Right lobe of liver (tissue), 6 donors: ENCODE measurements around the gene KCNS1. TPM values are rescaled to one million over a fixed set of nuclear protein-coding genes. Genes with fewer than 3 reads are reported as not detected.

Experiments used
- ATAC-seq, 4 donors: fragments of 200-7000 bp; cut with Tn5 transposase; one replicate each; pipeline ENCODE4 v1.9.1; 2020; ENCODE audit warnings: mild to moderate bottlenecking in 4 of 4, moderate library complexity in 4 of 4
- DNase-seq, 3 donors: peaks; one replicate each; pipeline ENCODE4 v3.0.0-alpha.2; 2020
- H3K27ac ChIP-seq, 3 donors: fragments of 200-600 bp; one replicate each; pipeline ENCODE4 v1.8.0; 2022
- H3K27me3 ChIP-seq, 2 donors: fragments of 200-600 bp; one replicate each; pipeline ENCODE4 v1.8.0; 2022
- H3K36me3 ChIP-seq, 4 donors: fragments of 200-600 bp; sonication (generic) in 1 of 4; one replicate each; pipeline versions ENCODE4 v1.5.1 to v1.8.0; 2017 to 2022; ENCODE audit warnings: control low read depth in 1 of 4
- H3K4me1 ChIP-seq, 4 donors: fragments of 200-600 bp; sonication (generic) in 1 of 4; one replicate each; pipeline versions ENCODE4 v1.5.1 to v1.8.0; 2017 to 2022; ENCODE audit warnings: control low read depth in 1 of 4
- H3K4me3 ChIP-seq, 3 donors: fragments of 200-600 bp; one replicate each; pipeline ENCODE4 v1.8.0; 2022
- H3K9me3 ChIP-seq, 4 donors: fragments of 200-600 bp; sonication (generic) in 1 of 4; one replicate each; pipeline versions ENCODE4 v1.5.1 to v1.8.0; 2017 to 2022; ENCODE audit warnings: control low read depth in 1 of 4
- POLR2A ChIP-seq: fragments of 450-650 bp; IDR thresholded peaks from one replicate; pipeline ENCODE4 v1.6.1; 2017; ENCODE audit warnings: antibody characterized with exemption, mild to moderate bottlenecking
- WGBS: methylation state at CpG from one replicate; pipeline ENCODE4 v1.1.6; 2018; ENCODE audit warnings: low coverage, low lambda C conversion rate; ENCODE audit not compliant: insufficient coverage; ENCODE audit errors: missing lambda C conversion rate; 5-methylcytosine and 5-hydroxymethylcytosine counted together
- intact Hi-C, 2 donors: fragments of 100-400 bp; cut with DNase I; formaldehyde crosslinking; loops; one replicate each; pipeline versions ENCODE4 v1.11.2 to v1.14.1; 2022
- total RNA-seq, 6 experiments: library from RNA; depleted of rRNA in 2 of 6; stranded (reverse); fragments of >200 nt in 2 of 6; fragmentation: NEBNext Ultra II Directional in 3 of 6; extraction: Animal tissue kit (Norgen Biotek cat#: 25700) in 3 of 6; gene quantifications; one replicate each; pipeline versions ENCODE4 v1.1.0 to v1.2.4, GENCODE V29; 2016 to 2023
- TF ChIP-seq, protein P1 (sequence below), 4 donors: fragments of 200-600 bp in 3 of 4; fragments of 450-650 bp in 1 of 4; IDR thresholded peaks; one replicate each; pipeline versions ENCODE4 v1.5.1 to v1.8.0; 2016 to 2022; ENCODE audit warnings: antibody characterized with exemption in 4 of 4, mild to moderate bottlenecking in 2 of 4
- donor health status: DM: no; HTN: yes; CAD: no.
- donor health status: DM: no; HTN: no; CAD: no.
- donor health status: DM: no; HTN: no; CAD: no.
- donor health status: DM: no; HTN: yes; CAD: no.
- donor health status: DM: no; HTN: yes; CAD: no.

KCNS1 gene
- total RNA-seq, 6 experiments from 2014 or later: 0.12 TPM; not detected in 5

GRCh38 chr20:45053430-45054351 lies 47.2 kb downstream of the KCNS1 start:
- Histone ChIP-seq H3K4me3 (no peak overlapping the region), H3K36me3 (no peaks in the 10 kb centered on the region), H3K27me3 (no peaks in the 10 kb centered on the region), H3K4me1 (peaks cover 0 to 8% (median 0%) of the 10 kb centered on the region in 4 donors), H3K27ac (no peak overlapping the region), H3K9me3 (no peaks in the 10 kb centered on the region)
- no peak for ATAC-seq
- intact Hi-C loops: no loop called here
- TF ChIP-seq, protein P1, sequence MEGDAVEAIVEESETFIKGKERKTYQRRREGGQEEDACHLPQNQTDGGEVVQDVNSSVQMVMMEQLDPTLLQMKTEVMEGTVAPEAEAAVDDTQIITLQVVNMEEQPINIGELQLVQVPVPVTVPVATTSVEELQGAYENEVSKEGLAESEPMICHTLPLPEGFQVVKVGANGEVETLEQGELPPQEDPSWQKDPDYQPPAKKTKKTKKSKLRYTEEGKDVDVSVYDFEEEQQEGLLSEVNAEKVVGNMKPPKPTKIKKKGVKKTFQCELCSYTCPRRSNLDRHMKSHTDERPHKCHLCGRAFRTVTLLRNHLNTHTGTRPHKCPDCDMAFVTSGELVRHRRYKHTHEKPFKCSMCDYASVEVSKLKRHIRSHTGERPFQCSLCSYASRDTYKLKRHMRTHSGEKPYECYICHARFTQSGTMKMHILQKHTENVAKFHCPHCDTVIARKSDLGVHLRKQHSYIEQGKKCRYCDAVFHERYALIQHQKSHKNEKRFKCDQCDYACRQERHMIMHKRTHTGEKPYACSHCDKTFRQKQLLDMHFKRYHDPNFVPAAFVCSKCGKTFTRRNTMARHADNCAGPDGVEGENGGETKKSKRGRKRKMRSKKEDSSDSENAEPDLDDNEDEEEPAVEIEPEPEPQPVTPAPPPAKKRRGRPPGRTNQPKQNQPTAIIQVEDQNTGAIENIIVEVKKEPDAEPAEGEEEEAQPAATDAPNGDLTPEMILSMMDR (IDR thresholded peaks at IDR 0.05): no peak
- TF ChIP-seq POLR2A: no peak
- 81% methylated on average over 6 of the region's 8 CpGs for WGBS
- no peak for DNase-seq

DNA sequence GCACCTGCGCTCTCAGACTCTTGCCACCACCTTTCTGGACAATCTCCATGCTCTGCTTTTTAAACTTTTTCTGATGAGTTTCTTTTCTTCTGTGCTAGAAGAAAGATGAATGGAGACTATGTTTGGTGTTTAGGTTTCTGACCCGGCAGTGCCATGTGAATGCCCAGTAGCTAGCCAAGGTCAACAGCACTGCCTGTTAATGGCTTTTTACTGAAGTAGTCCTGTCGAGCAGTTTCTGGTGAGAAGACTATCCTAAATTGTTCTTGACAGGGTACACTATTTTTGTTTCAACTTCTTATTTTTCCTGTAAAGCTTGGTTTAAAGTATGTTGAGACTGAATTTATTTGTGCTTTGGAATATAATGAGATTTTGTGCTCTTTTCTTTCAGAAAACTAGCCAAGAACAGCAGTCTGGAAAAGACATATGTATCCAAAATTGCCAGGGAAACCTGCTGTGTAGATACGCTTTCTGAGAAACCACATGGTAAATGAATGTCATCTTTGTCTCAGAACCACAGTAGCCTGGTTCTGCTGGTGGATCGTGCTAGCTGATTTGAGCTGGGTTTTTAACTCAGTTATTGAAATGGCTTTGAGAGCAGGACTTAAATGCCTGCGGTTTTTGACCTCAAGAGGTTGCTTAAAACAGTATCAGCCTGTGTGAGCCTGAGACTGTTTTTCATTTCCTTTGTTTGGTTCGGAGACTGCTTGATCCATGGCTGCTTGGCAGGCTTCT lies 48.1 kb downstream of the KCNS1 start:
- Histone ChIP-seq H3K27me3 (no peaks in the 10 kb centered on the region), H3K36me3 (no peaks in the 10 kb centered on the region), H3K4me3 (no peak overlapping the region), H3K9me3 (no peaks in the 10 kb centered on the region), H3K27ac (no peak overlapping the region), H3K4me1 (peaks cover 0 to 8% (median 0%) of the 10 kb centered on the region in 4 donors)
- WGBS: 64% methylated on average over 7 of the region's 7 CpGs
- ATAC-seq: no peak
- no peak for DNase-seq
- TF ChIP-seq, protein P1 (IDR thresholded peaks at IDR 0.05): no peak
- TF ChIP-seq POLR2A: no peak
- intact Hi-C loops: no loop called here

DNA sequence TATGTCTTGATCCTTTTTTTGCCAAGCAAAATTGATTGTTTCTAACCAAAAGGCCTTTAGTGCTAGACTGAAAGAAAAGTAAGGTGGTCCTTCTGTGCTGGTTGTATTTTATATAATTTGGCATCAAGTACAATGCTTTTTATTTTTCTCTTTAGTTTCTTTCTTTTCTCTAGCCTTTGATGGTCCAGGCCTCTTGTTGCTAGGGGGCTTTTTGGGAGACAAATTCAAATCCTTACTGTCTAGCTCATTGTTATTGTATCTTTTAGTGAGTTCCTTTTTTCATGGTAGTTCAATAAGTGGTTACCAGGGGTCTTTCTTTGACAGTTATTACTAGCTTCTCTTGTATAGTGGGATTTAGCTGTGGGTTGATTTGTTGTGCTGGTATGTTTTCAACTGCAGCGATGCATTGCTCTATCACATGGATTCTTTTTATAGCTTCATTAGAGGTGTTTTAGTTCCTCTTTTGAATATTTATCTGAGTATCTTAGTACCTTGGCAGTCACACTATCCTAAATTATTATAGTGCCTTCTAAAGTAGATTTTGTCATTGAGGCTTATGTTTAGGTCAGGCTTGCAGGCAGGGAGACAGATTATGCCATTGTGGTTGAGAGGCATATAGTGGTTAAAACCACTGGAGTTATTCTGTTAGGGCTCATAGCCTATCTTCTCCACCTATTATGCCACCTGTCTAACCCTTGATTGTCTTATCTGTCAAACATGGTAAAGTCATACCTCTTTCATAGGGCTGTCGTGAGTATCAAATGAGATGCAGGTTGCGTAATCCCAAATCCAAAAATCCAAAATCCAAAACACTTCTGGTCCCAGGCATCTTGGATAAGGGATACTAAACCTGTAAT lies 49.5 kb downstream of the KCNS1 start:
- ATAC-seq (no peak), DNase-seq (no peak)
- Histone ChIP-seq H3K36me3 (no peaks in the 10 kb centered on the region), H3K27ac (no peak overlapping the region), H3K4me3 (no peak overlapping the region), H3K4me1 (peaks cover 0 to 2% (median 0%) of the 10 kb centered on the region in 4 donors), H3K27me3 (no peaks in the 10 kb centered on the region), H3K9me3 (no peaks in the 10 kb centered on the region)
- TF ChIP-seq, protein P1 (IDR thresholded peaks at IDR 0.05): no peak
- no peak for TF ChIP-seq POLR2A
- intact Hi-C loops: no loop called here
- WGBS: 63% methylated on average over 3 of the region's 3 CpGs

DNA sequence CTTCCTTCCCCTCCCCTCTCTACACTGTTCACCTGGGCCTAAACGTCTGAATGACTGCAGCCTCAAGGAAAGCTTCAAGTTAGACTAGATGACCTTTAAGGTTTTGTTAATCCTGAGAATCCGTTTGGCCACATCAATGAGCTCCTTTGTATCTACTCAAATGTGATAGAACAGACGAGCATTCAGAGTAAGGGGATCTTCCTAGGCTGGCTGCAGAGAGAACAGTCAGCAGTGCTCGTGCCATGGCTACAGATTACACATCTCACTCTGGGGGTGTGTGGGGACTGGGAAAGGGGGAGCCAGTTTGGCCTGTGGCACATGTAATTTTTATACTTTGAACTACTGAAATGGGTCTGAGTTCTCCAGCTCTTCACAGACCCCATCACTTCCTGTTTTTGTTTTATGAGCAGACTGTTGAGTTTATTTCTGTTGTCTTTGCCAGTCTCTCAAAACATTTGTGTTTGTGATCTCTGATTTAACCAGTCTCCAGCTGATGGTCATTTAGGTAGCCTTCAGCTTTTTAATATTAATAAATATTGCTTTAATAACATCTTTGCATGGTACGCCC lies 50.9 kb downstream of the KCNS1 start:
- H3K9me3 ChIP-seq: no peaks in the 10 kb centered on the region
- H3K27me3 ChIP-seq: no peaks in the 10 kb centered on the region
- H3K36me3 ChIP-seq: no peaks in the 10 kb centered on the region
- ATAC-seq (no peak), DNase-seq (no peak)
- no peak overlapping the region for H3K27ac ChIP-seq
- intact Hi-C loops: loop anchor here (10.0 kb wide), 1 partner anchor 45 kb away; no protein-coding TSS in a partner anchor
- no peak overlapping the region for H3K4me3 ChIP-seq
- 73% methylated on average over 4 of the region's 5 CpGs for WGBS
- H3K4me1 ChIP-seq: no peaks in the 10 kb centered on the region
- no peak for TF ChIP-seq POLR2A
- TF ChIP-seq, protein P1 (IDR thresholded peaks at IDR 0.05): no peak
